HepG2 (cell line): ENCODE data around the gene ENG. TPM values are rescaled to one million over a fixed set of nuclear protein-coding genes. Genes with fewer than 3 reads are reported as not detected.

ENCODE experiments used
- ATAC-seq: fragments of 200-7000 bp; cut with Tn5 transposase; 3 replicates; pipeline ENCODE4 v1.9.1; 2020; ENCODE audit warnings: mild to moderate bottlenecking, moderate library complexity
- BruUV-seq: library from RNA; stranded (reverse); fragments of 400-500 nt; replicated peaks from 2 replicates; lab custom pipeline; 2021; lab: Mats Ljungman, UMichigan
- CTCF ChIA-PET: fragments of 300-600 bp; formaldehyde crosslinking; extraction: SDS; loops from one replicate; lab custom pipeline; 2021; ENCODE audit warnings: low total read pairs, inconsistent platforms, low intra/inter-chr PET ratio; lab: Yijun Ruan, JAX
- POLR2A ChIA-PET: fragments of 350-600 bp; sonication (Branson Sonifier 250); formaldehyde crosslinking; loops from one replicate; lab custom pipeline; 2020; ENCODE audit warnings: antibody characterized with exemption, inconsistent platforms; lab: Yijun Ruan, JAX
- DNase-seq: peaks from one replicate; pipeline ENCODE4 v3.0.0-alpha.2; 2015; ENCODE audit warnings: low spot score
- FAIRE-seq: peaks from 3 replicates; lab custom pipeline; 2011; peaks lifted over from hg19 to GRCh38; lab: Jason Lieb, UNC
- H2AFZ ChIP-seq: one replicate; pipeline ENCODE4 v1.6.1; 2011; ENCODE audit warnings: low read length, inconsistent platforms
- H3K27ac ChIP-seq: fragments of 300-600 bp; 3 replicates; pipeline ENCODE4 v1.8.0; 2011; ENCODE audit warnings: mixed run types, mild to moderate bottlenecking, mixed read lengths, low read length, inconsistent platforms; ENCODE audit not compliant: insufficient read depth; ENCODE audit errors: extremely low read length
- H3K27me3 ChIP-seq, 2 experiments: fragments of 200-600 bp in 1 of 2; 2 replicates in 1 of 2; 3 replicates in 1 of 2; pipeline versions ENCODE4 v1.6.0 to v1.8.0; 2011; ENCODE audit warnings: low read length in 2 of 2, mild to moderate bottlenecking in 2 of 2, moderate library complexity in 2 of 2, inconsistent platforms in 1 of 2; ENCODE audit not compliant: insufficient read depth in 2 of 2, control insufficient read depth in 1 of 2
- H3K36me3 ChIP-seq, 2 experiments: fragments of 200-600 bp in 1 of 2; replicated peaks in 1 of 2; 2 replicates in 1 of 2; 3 replicates in 1 of 2; pipeline versions ENCODE4 v1.5.1 to v1.8.0; 2011; ENCODE audit warnings: low read length in 2 of 2, inconsistent platforms in 1 of 2; ENCODE audit not compliant: insufficient read depth in 2 of 2, control insufficient read depth in 1 of 2
- H3K4me1 ChIP-seq: 2 replicates; pipeline ENCODE4 v1.5.1; 2012; ENCODE audit warnings: low read length, inconsistent platforms; ENCODE audit not compliant: insufficient read depth
- H3K4me2 ChIP-seq: 2 replicates; pipeline ENCODE4 v1.6.0; 2011; ENCODE audit warnings: low read depth, low read length, inconsistent platforms
- H3K4me3 ChIP-seq, 3 experiments: fragments of 200-600 bp in 1 of 3; sonication (generic), shearing (Covaris generic) in 1 of 3; replicated peaks in 1 of 3; 2 replicates each; pipeline ENCODE4 v1.5.1; 2011 to 2016; ENCODE audit warnings: low read length in 3 of 3, inconsistent platforms in 2 of 3, low read depth in 2 of 3, mild to moderate bottlenecking in 2 of 3, control low read depth in 1 of 3, mixed read lengths in 1 of 3; ENCODE audit not compliant: insufficient read depth in 1 of 3
- H3K79me2 ChIP-seq: one replicate; pipeline ENCODE4 v1.6.1; 2011; ENCODE audit warnings: low read length, inconsistent platforms; ENCODE audit not compliant: insufficient read depth
- H3K9ac ChIP-seq: 2 replicates; pipeline ENCODE4 v1.6.0; 2011; ENCODE audit warnings: mild to moderate bottlenecking, low read depth, low read length, inconsistent platforms; ENCODE audit not compliant: insufficient read depth
- H3K9me3 ChIP-seq: 2 replicates; pipeline ENCODE4 v1.5.1; 2012; ENCODE audit warnings: mild to moderate bottlenecking, low read length
- H4K20me1 ChIP-seq: 2 replicates; pipeline ENCODE4 v1.6.0; 2011; ENCODE audit warnings: inconsistent platforms, mild to moderate bottlenecking, low read length, moderate library complexity; ENCODE audit not compliant: insufficient read depth
- AKAP8 ChIP-seq: sonication (generic); formaldehyde crosslinking; IDR thresholded peaks from 2 replicates; pipeline ENCODE4 v1.5.1; 2020; ENCODE audit warnings: mild to moderate bottlenecking, missing genetic modification reagents
- ATF7 ChIP-seq, 2 experiments: fragments of 450-650 bp in 1 of 2; sonication (generic) in 1 of 2; formaldehyde crosslinking in 1 of 2; IDR thresholded peaks; 2 replicates each; pipeline versions ENCODE4 v1.4.0 to v1.6.1; 2016 to 2020; ENCODE audit warnings: antibody characterized with exemption in 1 of 2, mild to moderate bottlenecking in 1 of 2, missing genetic modification reagents in 1 of 2
- CREB1 ChIP-seq, 2 experiments: fragments of 450-650 bp in 1 of 2; IDR thresholded peaks; 2 replicates each; pipeline ENCODE4 v1.6.1; 2016 to 2017; ENCODE audit warnings: control low read depth in 1 of 2, mild to moderate bottlenecking in 1 of 2, missing compliant biosample characterization in 1 of 2, missing genetic modification characterization in 1 of 2
- HNRNPUL1 ChIP-seq: fragments of 200-400 bp; formaldehyde crosslinking; IDR thresholded peaks from 2 replicates; pipeline ENCODE4 v1.6.1; 2017; ENCODE audit warnings: low read depth, mild to moderate bottlenecking, low read length, moderate library complexity
- JUND ChIP-seq: sonication (generic); formaldehyde crosslinking; IDR thresholded peaks from 2 replicates; pipeline ENCODE4 v1.8.0; 2022; ENCODE audit warnings: mild to moderate bottlenecking, missing genetic modification reagents
- KLF9 ChIP-seq: IDR thresholded peaks from 2 replicates; pipeline ENCODE4 v1.6.1; 2016; ENCODE audit warnings: low read depth
- MEF2D ChIP-seq: sonication (generic); formaldehyde crosslinking; IDR thresholded peaks from 2 replicates; pipeline ENCODE4 v1.5.1; 2020; ENCODE audit warnings: mild to moderate bottlenecking, missing genetic modification reagents
- PLRG1 ChIP-seq: fragments of 450-650 bp; conservative IDR thresholded peaks from 2 replicates; pipeline ENCODE4 v1.6.1; 2016
- RNF2 ChIP-seq: fragments of 450-650 bp; conservative IDR thresholded peaks from 2 replicates; pipeline ENCODE4 v1.6.1; 2016; ENCODE audit warnings: low read depth
- SMYD3 ChIP-seq: sonication (generic); formaldehyde crosslinking; IDR thresholded peaks from 2 replicates; pipeline ENCODE4 v1.8.1; 2023; ENCODE audit warnings: mild to moderate bottlenecking, missing genetic modification reagents
- ZNF101 ChIP-seq: sonication (generic); formaldehyde crosslinking; IDR thresholded peaks from 2 replicates; pipeline ENCODE4 v1.4.0; 2020; ENCODE audit warnings: mild to moderate bottlenecking, low read depth, missing genetic modification reagents, borderline replicate concordance
- ZNF343 ChIP-seq: sonication (generic); formaldehyde crosslinking; IDR thresholded peaks from 2 replicates; pipeline ENCODE4 v1.4.0; 2020; ENCODE audit warnings: mild to moderate bottlenecking, missing genetic modification reagents
- ZNF780A ChIP-seq: sonication (generic); formaldehyde crosslinking; IDR thresholded peaks from 2 replicates; pipeline ENCODE4 v1.8.0; 2022; ENCODE audit warnings: mild to moderate bottlenecking, missing genetic modification reagents, moderate library complexity
- WGBS: methylation state at CpG from one replicate; pipeline ENCODE4 v1.1.6; 2017; ENCODE audit warnings: low lambda C conversion rate; 5-methylcytosine and 5-hydroxymethylcytosine counted together
- in situ Hi-C: cut with HindIII; loops from 2 replicates; pipeline ENCODE4 v1.10.0; 2017; ENCODE audit warnings: low pct_unique_long_range_greater_than_20kb; ENCODE audit not compliant: extremely low pct_ligation_motif_present
- intact Hi-C: fragments of 100-400 bp; cut with micrococcal nuclease; formaldehyde crosslinking; loops from one replicate; pipeline ENCODE4 v1.10.0; 2022; ENCODE audit not compliant: unreplicated experiment
- polyA plus RNA-seq, 8 experiments: library from polyadenylated mRNA; depleted of rRNA in 3 of 8; stranded (reverse) in 7 of 8; unstranded in 1 of 8; fragments of >200 nt; fragmentation: Illumina TruSeq in 4 of 8; extraction: Trizol in 4 of 8; gene quantifications; 2 replicates each; pipeline versions ENCODE4 v1.2.1 to v1.2.3, GENCODE V29; 2011 to 2016; ENCODE audit warnings: low read depth in 4 of 8, missing spikeins in 1 of 8, mixed read lengths in 1 of 8; ENCODE audit not compliant: insufficient read depth in 1 of 8
- total RNA-seq, 5 experiments: library from RNA; depleted of rRNA; stranded (reverse); fragments of >200 nt; fragmentation: Illumina TruSeq; extraction: Trizol; gene quantifications; 2 replicates each; pipeline ENCODE4 v1.2.3, GENCODE V29; 2016; ENCODE audit warnings: low read depth in 1 of 5
- TF ChIP-seq, protein P1 (sequence below): sonication (generic); formaldehyde crosslinking; IDR thresholded peaks from 2 replicates; pipeline ENCODE4 v1.4.0; 2020; ENCODE audit warnings: missing genetic modification reagents

The ENG gene
- total and polyA plus RNA-seq, 2 of the 13 experiments (the other 11 are each of a cell fraction or from before 2014, with no cell fraction given), result 0.02 to 1.1 TPM

DNA sequence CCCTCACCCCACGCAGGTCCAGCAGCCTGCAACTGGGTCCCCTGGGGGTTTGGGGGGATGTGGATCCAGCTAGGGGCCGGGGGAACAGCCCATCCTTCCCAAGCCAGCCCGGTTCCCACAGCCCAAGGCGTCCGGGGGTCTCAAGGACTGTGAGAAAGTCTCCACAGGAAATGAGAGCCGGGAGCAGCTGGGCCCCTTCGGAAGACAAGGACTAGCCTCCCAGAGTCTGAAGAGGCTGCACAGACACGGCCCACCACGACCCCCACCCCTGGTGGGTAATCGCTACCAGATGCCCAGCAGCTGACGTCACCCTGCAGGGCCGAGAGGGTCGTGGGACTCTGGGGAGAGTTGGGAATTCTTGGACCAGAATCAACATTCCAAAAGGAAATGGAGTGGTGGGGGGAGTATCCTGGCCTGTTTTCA is 86.5 kb downstream of the ENG start:
- intact Hi-C loops (no loop called here), in situ Hi-C loops (no loop called here)
- WGBS, result 25% methylated on average over 6 of the region's 13 CpGs
- peak; percentile 34; the same call in 1 of the 2 replicates for TF ChIP-seq ATF7 (IDR thresholded peaks at IDR 0.05)
- no peak for TF ChIP-seq ATF7 (CRISPR knock-in tag; IDR thresholded peaks at IDR 0.05)
- TF ChIP-seq, protein P1, sequence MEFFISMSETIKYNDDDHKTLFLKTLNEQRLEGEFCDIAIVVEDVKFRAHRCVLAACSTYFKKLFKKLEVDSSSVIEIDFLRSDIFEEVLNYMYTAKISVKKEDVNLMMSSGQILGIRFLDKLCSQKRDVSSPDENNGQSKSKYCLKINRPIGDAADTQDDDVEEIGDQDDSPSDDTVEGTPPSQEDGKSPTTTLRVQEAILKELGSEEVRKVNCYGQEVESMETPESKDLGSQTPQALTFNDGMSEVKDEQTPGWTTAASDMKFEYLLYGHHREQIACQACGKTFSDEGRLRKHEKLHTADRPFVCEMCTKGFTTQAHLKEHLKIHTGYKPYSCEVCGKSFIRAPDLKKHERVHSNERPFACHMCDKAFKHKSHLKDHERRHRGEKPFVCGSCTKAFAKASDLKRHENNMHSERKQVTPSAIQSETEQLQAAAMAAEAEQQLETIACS (CRISPR knock-in tag), result no peak
- peak; percentile 76 for TF ChIP-seq CREB1 (IDR thresholded peaks at IDR 0.05)
- no peak for TF ChIP-seq CREB1 (CRISPR knock-in tag; IDR thresholded peaks at IDR 0.05)
- H3K4me1 ChIP-seq, result peaks cover 9% of the 10 kb centered on the region
- H3K27me3 ChIP-seq, result peaks cover 2 to 49% of the 10 kb centered on the region in 2 experiments; a peak in 3 of 5 replicates
- ChIA-PET POLR2A (no interaction called here), CTCF (no interaction called here)
- H3K27ac ChIP-seq, result no peak overlapping the region
- no peak for ATAC-seq
- BruUV-seq, result no TSS peak
- DNase-seq, result no peak
- H3K4me2 ChIP-seq, result no peak overlapping the region
- no peaks in the 10 kb centered on the region for H3K36me3 ChIP-seq
- no peaks in the 10 kb centered on the region for H4K20me1 ChIP-seq
- no peak overlapping the region for H3K4me3 ChIP-seq
- H2AFZ ChIP-seq, result no peak overlapping the region
- no peak overlapping the region for H3K9ac ChIP-seq
- no peak for FAIRE-seq
- no peaks in the 10 kb centered on the region for H3K79me2 ChIP-seq
- H3K9me3 ChIP-seq, result no peaks in the 10 kb centered on the region

DNA sequence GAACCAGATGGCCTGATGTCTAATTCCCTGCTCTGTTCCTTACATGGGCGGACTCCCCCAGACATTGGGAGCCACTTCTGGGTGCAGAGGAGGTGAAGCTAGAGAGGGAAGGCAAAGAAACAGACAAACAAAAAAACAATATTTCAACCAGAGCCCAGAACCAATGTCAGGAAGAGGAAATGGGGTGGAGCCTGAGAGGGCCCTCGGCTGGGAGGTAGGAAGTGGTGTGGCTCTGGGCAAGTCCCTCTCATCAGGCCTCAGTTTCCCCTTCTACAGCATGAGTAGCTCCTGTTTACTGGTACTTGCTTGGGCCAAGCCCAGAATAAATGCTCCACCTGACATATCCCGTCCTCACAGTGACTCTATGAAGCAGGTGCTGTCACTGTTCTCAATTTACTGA is 87.0 kb downstream of the ENG start:
- Histone ChIP-seq H3K36me3 (no peaks in the 10 kb centered on the region), H3K9me3 (no peaks in the 10 kb centered on the region), H3K27me3 (peaks cover 2 to 54% of the 10 kb centered on the region in 2 experiments; a peak in 3 of 5 replicates), H3K9ac (no peak overlapping the region), H3K4me2 (no peak overlapping the region), H3K4me1 (peaks cover 9% of the 10 kb centered on the region), H4K20me1 (no peaks in the 10 kb centered on the region), H2AFZ (no peak overlapping the region), H3K4me3 (no peak overlapping the region), H3K27ac (no peak overlapping the region), H3K79me2 (no peaks in the 10 kb centered on the region)
- intact Hi-C loops (no loop called here), in situ Hi-C loops (no loop called here)
- ATAC-seq (no peak), DNase-seq (no peak), FAIRE-seq (no peak)
- CTCF ChIA-PET, result no interaction called here
- BruUV-seq, result no TSS peak
- 0% methylated on average over 2 of the region's 3 CpGs for WGBS
- POLR2A ChIA-PET, result no interaction called here
- TF ChIP-seq MEF2D (CRISPR knock-in tag), result no peak
- TF ChIP-seq KLF9 (CRISPR knock-in tag), result no peak
- no peak for TF ChIP-seq ZNF780A
- TF ChIP-seq AKAP8 (CRISPR knock-in tag), result no peak
- TF ChIP-seq SMYD3 (CRISPR knock-in tag), result no peak
- no peak for TF ChIP-seq PLRG1
- TF ChIP-seq RNF2, result no peak
- no peak for TF ChIP-seq HNRNPUL1
- TF ChIP-seq JUND (CRISPR knock-in tag), result no peak
- no peak for TF ChIP-seq ZNF343 (CRISPR knock-in tag)
- no peak for TF ChIP-seq ZNF101 (CRISPR knock-in tag)
